Mononuclear cell (primary cell): ENCODE results near the gene NBEAL1. TPM values are rescaled to one million over a fixed set of nuclear protein-coding genes. Genes with fewer than 3 reads are reported as not detected.
"Not testable (repeated sequence)": the region's sequence is repeated elsewhere in the genome, so short reads cannot be mapped to it uniquely, and the experiment has no call there.

Experiments used
- H3K27me3 ChIP-seq: 2 replicates; pipeline ENCODE4 v1.6.0; 2011; ENCODE audit warnings: low read length, control low read depth; ENCODE audit not compliant: insufficient read depth
- H3K4me1 ChIP-seq: 2 replicates; pipeline ENCODE4 v1.5.1; 2011; ENCODE audit warnings: mild to moderate bottlenecking, low read length, control low read depth; ENCODE audit not compliant: insufficient read depth
- H3K4me3 ChIP-seq: 2 replicates; pipeline ENCODE4 v1.5.1; 2011; ENCODE audit warnings: mild to moderate bottlenecking, low read length, moderate library complexity
- H3K9me3 ChIP-seq: 2 replicates; pipeline ENCODE4 v1.5.1; 2011; ENCODE audit warnings: low read depth, mild to moderate bottlenecking, control low read depth, low read length
- total RNA-seq: library from RNA; depleted of rRNA; stranded (reverse); fragments of >200 nt; gene quantifications from one replicate; pipeline ENCODE4 v1.2.3, GENCODE V29; 2012

Gene NBEAL1
- total RNA-seq, 1 donor, result 8.4 TPM

GRCh38 chr2:203122317-203122986 is 107.8 kb downstream of the NBEAL1 start:
- H3K4me1 ChIP-seq, result no peaks in the 10 kb centered on the region

GRCh38 chr2:203126996-203127395 is 112.3 kb downstream of the NBEAL1 start:
- no peaks in the 10 kb centered on the region for H3K4me1 ChIP-seq
- H3K9me3 ChIP-seq, result no peaks in the 10 kb centered on the region
- no peaks in the 10 kb centered on the region for H3K27me3 ChIP-seq
- H3K4me3 ChIP-seq, result no peak overlapping the region

More at GRCh38 chr2:203122317-203122986, 107.8 kb downstream of the NBEAL1 start:
- H3K4me3 ChIP-seq, result no peak overlapping the region
- H3K27me3 ChIP-seq, result no peaks in the 10 kb centered on the region
- no peaks in the 10 kb centered on the region for H3K9me3 ChIP-seq

GRCh38 chr2:203135105-203135504 is 120.4 kb downstream of the NBEAL1 start:
- no peaks in the 10 kb centered on the region for H3K27me3 ChIP-seq
- no peak overlapping the region for H3K4me3 ChIP-seq
- no peaks in the 10 kb centered on the region for H3K4me1 ChIP-seq
- no peaks in the 10 kb centered on the region for H3K9me3 ChIP-seq

GRCh38 chr2:203143391-203143790 is 128.7 kb downstream of the NBEAL1 start:
- no peaks in the 10 kb centered on the region for H3K27me3 ChIP-seq
- H3K4me3 ChIP-seq, result no peak overlapping the region
- H3K4me1 ChIP-seq, result no peaks in the 10 kb centered on the region
- no peaks in the 10 kb centered on the region for H3K9me3 ChIP-seq

GRCh38 chr2:203149194-203149593 is 134.5 kb downstream of the NBEAL1 start:
- Histone ChIP-seq H3K27me3 (no peaks in the 10 kb centered on the region), H3K9me3 (no peaks in the 10 kb centered on the region), H3K4me3 (no peak overlapping the region), H3K4me1 (no peaks in the 10 kb centered on the region)

GRCh38 chr2:203155406-203155805 is 140.7 kb downstream of the NBEAL1 start:
- no peaks in the 10 kb centered on the region for H3K9me3 ChIP-seq
- H3K4me3 ChIP-seq, result no peak overlapping the region
- no peaks in the 10 kb centered on the region for H3K4me1 ChIP-seq
- H3K27me3 ChIP-seq, result no peaks in the 10 kb centered on the region

- not testable (repeated sequence) for H3K4me1 ChIP-seq, H3K4me3 ChIP-seq, H3K27me3 ChIP-seq, H3K9me3 ChIP-seq
Measured at GRCh38 chr2:203162722-203163121, 148.0 kb downstream of the NBEAL1 start.

- H3K9me3 ChIP-seq, result no peaks in the 10 kb centered on the region
- no peak overlapping the region for H3K4me3 ChIP-seq
- H3K4me1 ChIP-seq, result no peaks in the 10 kb centered on the region
- H3K27me3 ChIP-seq, result no peaks in the 10 kb centered on the region
Measured at GRCh38 chr2:203164311-203164935, 149.7 kb downstream of the NBEAL1 start.

- Histone ChIP-seq H3K9me3 (no peaks in the 10 kb centered on the region), H3K4me3 (no peak overlapping the region), H3K27me3 (no peaks in the 10 kb centered on the region), H3K4me1 (no peaks in the 10 kb centered on the region)
Measured at GRCh38 chr2:203167751-203168150, 153.1 kb downstream of the NBEAL1 start.

GRCh38 chr2:203170502-203170901 is 155.8 kb downstream of the NBEAL1 start:
- Histone ChIP-seq H3K9me3 (no peaks in the 10 kb centered on the region), H3K4me3 (no peak overlapping the region), H3K27me3 (no peaks in the 10 kb centered on the region), H3K4me1 (no peaks in the 10 kb centered on the region)

- Histone ChIP-seq H3K4me1 (no peaks in the 10 kb centered on the region), H3K4me3 (no peak overlapping the region), H3K9me3 (no peaks in the 10 kb centered on the region)
Measured at GRCh38 chr2:203175371-203175770, 160.7 kb downstream of the NBEAL1 start.

GRCh38 chr2:203177361-203177760 is 162.7 kb downstream of the NBEAL1 start:
- Histone ChIP-seq H3K27me3 (no peaks in the 10 kb centered on the region), H3K4me1 (no peaks in the 10 kb centered on the region), H3K9me3 (no peaks in the 10 kb centered on the region), H3K4me3 (no peak overlapping the region)

More at GRCh38 chr2:203175371-203175770, 160.7 kb downstream of the NBEAL1 start:
- H3K27me3 ChIP-seq, result no peaks in the 10 kb centered on the region

GRCh38 chr2:203185864-203186263 is 171.2 kb downstream of the NBEAL1 start:
- H3K9me3 ChIP-seq, result no peaks in the 10 kb centered on the region
- no peaks in the 10 kb centered on the region for H3K4me1 ChIP-seq
- no peak overlapping the region for H3K4me3 ChIP-seq
- H3K27me3 ChIP-seq, result no peaks in the 10 kb centered on the region

- not testable (repeated sequence) for H3K27me3 ChIP-seq, H3K4me1 ChIP-seq, H3K9me3 ChIP-seq, H3K4me3 ChIP-seq
Measured at GRCh38 chr2:203190547-203190946, 175.9 kb downstream of the NBEAL1 start.

- not testable (repeated sequence) for H3K4me1 ChIP-seq, H3K9me3 ChIP-seq, H3K4me3 ChIP-seq, H3K27me3 ChIP-seq
Measured at GRCh38 chr2:203191026-203191425, 176.4 kb downstream of the NBEAL1 start.

GRCh38 chr2:203191961-203192360 is 177.3 kb downstream of the NBEAL1 start:
- H3K27me3 ChIP-seq, result no peaks in the 10 kb centered on the region
- H3K4me3 ChIP-seq, result no peak overlapping the region
- no peaks in the 10 kb centered on the region for H3K4me1 ChIP-seq
- H3K9me3 ChIP-seq, result no peaks in the 10 kb centered on the region
